AG09319 (cell line): Measurements from ENCODE around the gene TIAM2.

Experiments used
- DNase-seq: peaks from one replicate; pipeline ENCODE4 v3.0.0-alpha.2; 2010; ENCODE audit warnings: low read depth; ENCODE audit errors: extremely low read depth
- TF ChIP-seq, protein P1 (sequence below): IDR thresholded peaks from 2 replicates; pipeline ENCODE4 v1.5.1; 2011; ENCODE audit warnings: low read depth, mild to moderate bottlenecking, inconsistent platforms, low read length, moderate library complexity

TIAM2 gene

DNA sequence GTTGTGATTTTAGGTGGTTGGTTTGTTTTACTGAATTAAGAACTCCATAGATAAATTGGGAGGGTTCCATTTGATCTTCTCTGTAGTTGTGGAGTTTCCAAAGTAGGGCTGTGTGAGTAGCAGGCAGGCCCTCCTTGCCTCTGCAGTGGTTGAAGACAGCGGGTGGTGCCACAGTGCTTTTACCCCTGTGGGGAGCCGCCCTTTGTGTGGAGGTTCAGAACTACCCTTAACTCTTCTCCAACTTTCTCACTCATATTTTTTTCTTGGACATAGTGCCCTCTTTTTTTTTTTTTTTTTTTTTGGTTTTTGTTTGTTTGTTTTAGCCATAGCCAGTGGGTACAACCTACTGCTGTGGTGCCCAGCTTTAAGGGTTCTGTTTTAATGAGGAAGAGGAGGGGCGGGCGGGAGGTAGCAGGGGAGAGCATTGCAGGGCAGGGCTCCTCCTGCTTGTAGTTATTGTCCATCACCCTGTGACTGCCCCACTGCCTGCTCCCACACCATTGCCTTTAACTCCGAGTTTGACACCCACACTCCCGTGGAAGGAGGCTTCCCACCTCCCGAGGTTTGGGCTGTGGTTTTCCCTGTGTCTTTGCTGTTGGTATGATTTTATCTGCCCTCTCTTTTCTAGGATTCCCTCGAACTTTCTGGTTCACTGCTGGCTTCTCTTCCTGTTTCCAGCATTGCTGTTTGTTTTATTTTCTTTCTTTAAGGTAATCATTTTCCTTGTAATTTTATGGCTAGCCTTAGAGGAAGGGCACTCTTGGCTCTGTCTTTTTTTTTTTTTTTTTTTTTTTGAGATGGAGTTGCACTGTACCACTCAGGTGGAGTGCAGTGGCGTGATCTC lies 50.7 kb downstream of the TIAM2 start:
- DNase-seq: no peak
- TF ChIP-seq, protein P1, sequence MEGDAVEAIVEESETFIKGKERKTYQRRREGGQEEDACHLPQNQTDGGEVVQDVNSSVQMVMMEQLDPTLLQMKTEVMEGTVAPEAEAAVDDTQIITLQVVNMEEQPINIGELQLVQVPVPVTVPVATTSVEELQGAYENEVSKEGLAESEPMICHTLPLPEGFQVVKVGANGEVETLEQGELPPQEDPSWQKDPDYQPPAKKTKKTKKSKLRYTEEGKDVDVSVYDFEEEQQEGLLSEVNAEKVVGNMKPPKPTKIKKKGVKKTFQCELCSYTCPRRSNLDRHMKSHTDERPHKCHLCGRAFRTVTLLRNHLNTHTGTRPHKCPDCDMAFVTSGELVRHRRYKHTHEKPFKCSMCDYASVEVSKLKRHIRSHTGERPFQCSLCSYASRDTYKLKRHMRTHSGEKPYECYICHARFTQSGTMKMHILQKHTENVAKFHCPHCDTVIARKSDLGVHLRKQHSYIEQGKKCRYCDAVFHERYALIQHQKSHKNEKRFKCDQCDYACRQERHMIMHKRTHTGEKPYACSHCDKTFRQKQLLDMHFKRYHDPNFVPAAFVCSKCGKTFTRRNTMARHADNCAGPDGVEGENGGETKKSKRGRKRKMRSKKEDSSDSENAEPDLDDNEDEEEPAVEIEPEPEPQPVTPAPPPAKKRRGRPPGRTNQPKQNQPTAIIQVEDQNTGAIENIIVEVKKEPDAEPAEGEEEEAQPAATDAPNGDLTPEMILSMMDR: no peak

DNA sequence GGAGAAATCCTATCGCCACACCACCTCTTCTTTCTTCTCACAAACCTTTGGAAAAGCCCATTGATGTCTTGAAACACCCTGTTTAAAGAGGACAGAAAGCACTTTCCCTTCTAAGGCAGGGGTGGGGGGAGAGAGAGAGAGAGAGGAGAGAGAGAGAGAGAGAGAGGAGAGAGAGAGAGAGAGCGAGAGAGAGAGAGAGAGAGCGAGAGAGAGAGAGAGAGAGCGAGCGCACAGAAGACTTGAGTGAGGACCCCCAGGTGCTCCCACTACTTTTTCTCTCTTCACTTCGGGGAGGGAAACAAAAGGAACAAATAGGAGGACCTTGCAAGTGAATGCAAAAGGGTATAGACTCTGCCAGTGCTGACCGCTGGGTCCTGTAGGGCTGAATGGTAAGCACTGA lies 52.4 kb downstream of the TIAM2 start:
- TF ChIP-seq, protein P1: no peak
- no peak for DNase-seq

DNA sequence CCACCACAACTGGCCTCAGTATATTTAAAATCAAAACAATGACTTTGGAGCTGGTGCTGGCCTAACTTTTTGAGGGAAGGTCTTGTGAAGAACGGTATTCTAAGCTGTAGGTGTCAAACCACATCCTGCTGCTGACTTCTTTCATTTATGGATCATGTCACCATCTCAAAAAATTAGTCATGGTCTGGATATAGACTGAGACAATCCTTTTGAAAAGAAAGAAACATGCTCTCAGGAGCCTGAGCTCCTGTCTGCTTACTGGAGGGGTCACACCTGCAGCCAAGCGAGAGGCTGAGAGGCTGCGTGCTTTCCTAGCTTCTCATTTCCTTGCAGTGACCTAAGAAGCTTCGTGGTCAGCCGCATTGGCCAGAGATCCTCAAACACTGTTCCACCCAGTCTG lies 55.2 kb downstream of the TIAM2 start:
- TF ChIP-seq, protein P1: no peak

DNA sequence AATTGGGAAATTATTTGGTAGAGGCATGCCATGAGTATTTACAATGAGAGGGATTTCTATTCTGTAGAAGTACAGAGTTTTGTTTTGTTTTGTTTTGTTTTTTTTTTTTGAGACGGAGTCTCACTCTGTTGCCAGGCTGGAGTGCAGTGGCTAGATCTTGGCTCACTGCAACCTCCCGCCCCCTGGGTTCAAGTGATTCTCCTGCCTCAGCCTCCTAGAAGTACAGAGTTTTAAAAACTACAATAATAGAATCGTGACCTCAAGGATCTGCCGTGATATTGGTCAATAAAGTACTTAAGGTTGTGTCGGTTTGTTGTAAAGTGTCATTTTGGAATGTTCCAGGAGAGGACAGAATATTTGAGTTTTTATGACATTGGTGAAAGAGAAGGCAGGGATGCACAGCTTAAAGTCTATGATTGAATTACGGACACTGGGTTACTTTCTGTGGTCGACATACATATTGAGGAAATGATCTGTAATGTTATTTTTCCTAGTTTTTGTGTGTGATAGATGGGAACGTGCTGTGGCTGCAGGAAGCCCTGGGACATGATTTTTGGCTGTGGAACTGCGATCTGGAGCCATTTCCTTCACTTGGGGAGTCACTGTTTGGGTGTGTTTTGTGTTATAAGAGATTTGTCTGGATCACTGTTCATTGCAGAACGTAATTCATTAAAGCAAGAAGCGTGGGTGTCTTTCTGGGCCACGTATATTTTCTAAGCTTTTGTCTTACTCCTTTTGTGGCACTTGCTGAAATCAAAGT lies 59.6 kb downstream of the TIAM2 start:
- no peak for DNase-seq
- TF ChIP-seq, protein P1: no peak

More for the DNA sequence above, 55.2 kb downstream of the TIAM2 start:
- no peak for DNase-seq

DNA sequence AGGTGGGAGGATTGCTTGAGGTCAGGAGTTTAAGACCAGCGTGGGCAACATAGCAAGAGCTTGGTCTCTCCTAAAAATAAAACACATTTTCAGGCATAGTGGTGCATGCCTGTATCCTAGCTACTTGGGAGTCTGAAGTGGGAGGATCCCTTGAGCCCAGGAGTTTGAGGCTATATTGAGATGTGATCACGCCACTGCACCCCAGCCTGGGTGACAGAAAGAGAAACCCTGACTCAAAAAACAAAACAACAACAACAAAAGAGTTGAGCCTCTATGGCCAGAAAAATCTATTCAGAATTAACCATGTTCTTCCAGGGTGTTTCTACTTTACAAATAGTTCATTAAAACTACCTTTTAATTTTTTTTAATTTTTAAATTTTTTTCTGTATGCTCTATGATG lies 60.6 kb downstream of the TIAM2 start:
- TF ChIP-seq, protein P1: no peak

DNA sequence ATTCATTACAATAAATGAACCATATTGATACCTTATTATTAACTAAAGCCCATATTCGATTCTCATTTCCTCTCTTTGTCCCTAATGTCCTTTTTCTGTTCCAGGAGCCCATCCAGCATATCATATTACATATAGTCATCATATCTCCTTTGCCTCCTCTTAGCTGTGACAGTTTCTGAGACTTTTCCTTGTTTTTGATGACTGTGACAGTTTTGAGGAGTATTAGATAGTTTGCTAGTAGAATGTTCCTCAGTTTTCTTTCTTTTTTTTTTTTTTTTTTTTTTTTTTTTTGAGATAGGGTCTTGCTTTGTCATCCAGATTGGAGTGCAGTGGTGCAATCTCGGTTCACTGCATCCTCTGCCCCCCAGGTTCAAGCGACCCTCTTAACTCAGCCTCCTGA lies 61.6 kb downstream of the TIAM2 start:
- DNase-seq: no peak
- TF ChIP-seq, protein P1: no peak

More for the DNA sequence above, 60.6 kb downstream of the TIAM2 start:
- DNase-seq: no peak

DNA sequence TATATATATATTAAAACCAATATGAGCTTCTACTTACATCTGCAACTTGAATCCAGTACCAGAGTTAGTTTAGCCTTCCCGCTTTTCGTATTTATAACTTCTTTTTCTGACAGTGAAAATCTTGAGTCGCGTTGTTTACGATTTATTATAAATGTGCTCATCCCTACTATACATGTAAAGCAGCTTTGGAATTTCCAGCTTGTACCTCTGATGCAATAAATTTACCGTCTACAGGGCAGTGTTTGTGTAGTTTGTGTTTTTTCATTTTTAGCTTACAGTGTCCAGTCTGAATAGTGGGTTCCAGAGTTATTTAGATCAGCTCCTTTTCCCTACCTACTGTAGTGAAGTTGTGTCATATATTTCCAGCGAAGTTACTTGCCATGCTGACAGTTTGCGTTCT lies 66.3 kb downstream of the TIAM2 start:
- TF ChIP-seq, protein P1: no peak

More for the DNA sequence above, 66.3 kb downstream of the TIAM2 start:
- DNase-seq: no peak
